Activated T-cell treated with anti-CD3 and anti-CD28 coated beads, Interleukin-2, amount 50 U/mL, for 24 hours (primary cell): ENCODE results near the gene S100A7.
"Not testable (repeated sequence)": the region's sequence is repeated elsewhere in the genome, so short reads cannot be mapped to it uniquely, and the experiment has no call there.

Experiments used
- DNase-seq: peaks from one replicate; pipeline ENCODE4 v3.0.0-alpha.2; 2020
- H3K27ac Mint-ChIP-seq: 2 replicates; pipeline ENCODE4 v1.8.0; 2020; ENCODE audit warnings: mild to moderate bottlenecking, mixed read lengths
- H3K27me3 Mint-ChIP-seq: 2 replicates; pipeline ENCODE4 v1.8.0; 2020; ENCODE audit warnings: mixed read lengths
- H3K36me3 Mint-ChIP-seq: 2 replicates; pipeline ENCODE4 v1.8.0; 2020; ENCODE audit warnings: low read depth, mixed read lengths
- H3K4me1 Mint-ChIP-seq: 2 replicates; pipeline ENCODE4 v1.8.0; 2020; ENCODE audit warnings: low read depth, mixed read lengths
- H3K4me3 Mint-ChIP-seq: 2 replicates; pipeline ENCODE4 v1.8.0; 2020; ENCODE audit warnings: mild to moderate bottlenecking, moderate library complexity, mixed read lengths
- H3K9me3 Mint-ChIP-seq: 2 replicates; pipeline ENCODE4 v1.8.0; 2020; ENCODE audit warnings: mixed read lengths

The S100A7 gene

DNA sequence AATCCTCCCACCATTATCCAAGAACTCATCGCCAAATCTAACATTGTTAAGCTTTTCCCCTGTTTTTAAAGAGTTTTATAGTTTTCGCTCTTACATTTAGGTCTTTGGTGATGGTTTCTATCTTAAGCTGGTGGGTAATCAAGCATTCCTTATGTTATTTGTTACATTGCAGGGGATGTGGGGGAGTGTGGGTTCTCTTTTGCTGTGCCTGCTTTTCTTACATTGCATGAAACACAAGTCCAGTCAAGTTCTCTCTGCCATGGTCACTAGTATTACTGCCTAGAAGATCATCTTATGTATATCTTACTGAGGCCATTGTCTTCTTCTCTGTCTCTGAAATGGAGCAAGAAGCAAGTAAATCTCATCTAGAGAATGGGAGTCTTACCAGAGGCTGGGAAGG lies 27.3 kb upstream of the S100A7 start:
- Mint-ChIP-seq H3K4me3 (no peak overlapping the region), H3K36me3 (no peaks in the 10 kb centered on the region), H3K9me3 (no peaks in the 10 kb centered on the region), H3K27me3 (peaks cover 16% of the 10 kb centered on the region), H3K27ac (no peak overlapping the region), H3K4me1 (no peaks in the 10 kb centered on the region)
- no peak for DNase-seq

DNA sequence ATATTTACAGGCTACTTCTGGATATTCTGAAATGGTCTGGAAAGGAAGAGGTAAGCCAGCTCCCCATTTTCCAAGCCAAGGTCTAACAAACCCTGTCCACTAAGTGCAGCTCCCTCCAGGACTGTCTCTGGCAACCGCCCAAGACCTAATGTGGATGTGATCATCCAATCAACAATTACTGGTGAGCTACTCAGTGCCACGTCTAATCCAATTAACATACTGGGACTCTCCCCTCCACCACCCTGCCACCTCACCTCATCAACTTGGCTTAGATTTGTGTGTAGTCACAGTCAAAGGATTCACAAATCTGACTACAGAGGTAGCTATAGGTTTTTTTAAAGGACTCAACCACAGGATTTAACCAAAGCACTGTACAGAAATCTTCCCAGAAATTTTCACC lies 25.4 kb upstream of the S100A7 start:
- Mint-ChIP-seq H3K36me3 (no peaks in the 10 kb centered on the region), H3K4me1 (no peaks in the 10 kb centered on the region), H3K9me3 (no peaks in the 10 kb centered on the region), H3K27ac (no peak overlapping the region), H3K4me3 (no peak overlapping the region), H3K27me3 (peaks cover 25% of the 10 kb centered on the region)
- DNase-seq, result no peak

- peaks cover 31% of the 10 kb centered on the region for H3K27me3 Mint-ChIP-seq
- no peak for DNase-seq
- no peak overlapping the region for H3K27ac Mint-ChIP-seq
- no peak overlapping the region for H3K4me3 Mint-ChIP-seq
- H3K4me1 Mint-ChIP-seq, result no peaks in the 10 kb centered on the region
- H3K9me3 Mint-ChIP-seq, result no peaks in the 10 kb centered on the region
- H3K36me3 Mint-ChIP-seq, result no peaks in the 10 kb centered on the region
These were observed 23.3 kb upstream of the S100A7 start for GRCh38 chr1:153483776-153484175.

- Mint-ChIP-seq H3K27me3 (peaks cover 29% of the 10 kb centered on the region), H3K27ac (no peak overlapping the region), H3K4me1 (no peaks in the 10 kb centered on the region), H3K4me3 (no peak overlapping the region), H3K36me3 (no peaks in the 10 kb centered on the region), H3K9me3 (no peaks in the 10 kb centered on the region)
- no peak for DNase-seq
These were observed 20.7 kb upstream of the S100A7 start for GRCh38 chr1:153481124-153481523.

GRCh38 chr1:153478692-153479618 lies 18.5 kb upstream of the S100A7 start:
- Mint-ChIP-seq H3K4me3 (no peak overlapping the region), H3K4me1 (no peaks in the 10 kb centered on the region), H3K9me3 (no peaks in the 10 kb centered on the region), H3K27ac (no peak overlapping the region), H3K36me3 (no peaks in the 10 kb centered on the region), H3K27me3 (peaks cover 20% of the 10 kb centered on the region)
- DNase-seq, result no peak

DNA sequence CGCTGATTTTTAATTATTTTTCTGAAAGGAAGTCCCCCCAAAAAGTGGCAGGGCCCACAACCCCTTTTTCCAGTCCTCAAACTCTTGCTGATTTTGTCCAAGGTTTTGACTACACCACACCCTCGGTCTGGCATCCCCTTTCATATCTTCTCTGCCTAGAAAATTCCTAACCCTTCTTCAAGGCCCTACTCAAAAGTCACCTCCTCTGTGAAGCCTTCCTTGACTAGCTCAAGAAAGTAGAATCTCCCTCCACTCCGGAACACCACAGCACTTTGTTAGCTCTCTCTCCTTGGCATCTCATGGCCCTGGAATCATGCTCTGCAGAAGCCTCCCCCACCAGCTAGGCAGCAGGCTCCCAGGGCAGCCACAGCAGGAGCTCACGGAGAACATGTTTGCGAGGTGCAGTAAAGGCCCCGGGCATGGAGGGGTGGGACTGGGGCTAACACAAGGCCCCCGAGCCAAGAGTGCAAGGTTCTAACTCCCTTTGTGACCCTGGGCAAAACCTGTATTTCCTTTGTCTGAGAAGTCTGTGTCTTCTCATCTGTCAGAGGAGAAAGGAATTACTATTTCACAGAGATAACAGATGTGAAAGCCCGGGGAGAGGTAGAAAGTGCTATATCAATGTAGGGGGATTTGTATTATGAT lies 17.7 kb upstream of the S100A7 start:
- Mint-ChIP-seq H3K36me3 (no peaks in the 10 kb centered on the region), H3K4me1 (no peaks in the 10 kb centered on the region), H3K27me3 (peaks cover 18% of the 10 kb centered on the region), H3K4me3 (no peak overlapping the region), H3K9me3 (no peaks in the 10 kb centered on the region), H3K27ac (no peak overlapping the region)
- DNase-seq, result no peak

- Mint-ChIP-seq H3K9me3 (peaks cover 14% of the 10 kb centered on the region), H3K36me3 (no peaks in the 10 kb centered on the region), H3K4me1 (no peaks in the 10 kb centered on the region), H3K27me3 (peaks cover 8% of the 10 kb centered on the region), H3K4me3 (no peak overlapping the region), H3K27ac (no peak overlapping the region)
- no peak for DNase-seq
These were observed 16.1 kb upstream of the S100A7 start for GRCh38 chr1:153476491-153477093.

GRCh38 chr1:153475282-153475681 lies 14.8 kb upstream of the S100A7 start:
- Mint-ChIP-seq H3K27me3 (peaks cover 7% of the 10 kb centered on the region), H3K36me3 (no peaks in the 10 kb centered on the region)

GRCh38 chr1:153474347-153474746 lies 13.9 kb upstream of the S100A7 start:
- no peak for DNase-seq
- Mint-ChIP-seq H3K9me3 (peaks cover 19% of the 10 kb centered on the region), H3K27me3 (peaks cover 13% of the 10 kb centered on the region), H3K4me3 (no peak overlapping the region), H3K36me3 (no peaks in the 10 kb centered on the region), H3K27ac (no peak overlapping the region), H3K4me1 (no peaks in the 10 kb centered on the region)

More at GRCh38 chr1:153475282-153475681, 14.8 kb upstream of the S100A7 start:
- Mint-ChIP-seq H3K27ac (no peak overlapping the region), H3K4me1 (no peaks in the 10 kb centered on the region), H3K9me3 (peaks cover 19% of the 10 kb centered on the region), H3K4me3 (no peak overlapping the region)
- DNase-seq, result no peak

GRCh38 chr1:153470707-153471106 lies 10.3 kb upstream of the S100A7 start:
- Mint-ChIP-seq H3K36me3 (no peaks in the 10 kb centered on the region), H3K4me1 (peaks cover 2% of the 10 kb centered on the region), H3K4me3 (no peak overlapping the region), H3K27me3 (peaks cover 27% of the 10 kb centered on the region), H3K9me3 (peaks cover 19% of the 10 kb centered on the region), H3K27ac (no peak overlapping the region)
- DNase-seq, result no peak

DNA sequence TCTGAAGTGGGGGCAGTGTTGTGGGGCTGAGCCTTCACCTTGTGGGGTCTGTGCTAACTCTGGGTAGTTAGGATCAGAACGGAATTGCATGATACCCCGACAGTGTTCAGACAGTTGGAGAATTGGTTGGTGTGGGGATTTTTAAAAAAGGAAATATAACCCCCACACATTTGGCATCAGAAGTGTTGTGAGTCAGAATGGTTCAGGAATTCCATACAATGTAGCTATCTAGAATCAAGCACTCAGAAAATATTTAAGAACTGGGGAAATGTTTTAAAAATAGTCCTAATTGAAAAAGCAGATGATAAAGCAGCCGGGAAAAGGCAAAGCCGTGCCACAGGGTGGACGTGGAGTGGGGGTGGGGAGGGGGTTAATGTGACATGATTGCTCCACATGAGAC lies 6.5 kb upstream of the S100A7 start:
- H3K4me3 Mint-ChIP-seq, result no peak overlapping the region
- H3K9me3 Mint-ChIP-seq, result peaks cover 9% of the 10 kb centered on the region
- H3K27me3 Mint-ChIP-seq, result peaks cover 47% of the 10 kb centered on the region
- H3K36me3 Mint-ChIP-seq, result no peaks in the 10 kb centered on the region
- no peak for DNase-seq
- H3K4me1 Mint-ChIP-seq, result peaks cover 4% of the 10 kb centered on the region
- no peak overlapping the region for H3K27ac Mint-ChIP-seq

DNA sequence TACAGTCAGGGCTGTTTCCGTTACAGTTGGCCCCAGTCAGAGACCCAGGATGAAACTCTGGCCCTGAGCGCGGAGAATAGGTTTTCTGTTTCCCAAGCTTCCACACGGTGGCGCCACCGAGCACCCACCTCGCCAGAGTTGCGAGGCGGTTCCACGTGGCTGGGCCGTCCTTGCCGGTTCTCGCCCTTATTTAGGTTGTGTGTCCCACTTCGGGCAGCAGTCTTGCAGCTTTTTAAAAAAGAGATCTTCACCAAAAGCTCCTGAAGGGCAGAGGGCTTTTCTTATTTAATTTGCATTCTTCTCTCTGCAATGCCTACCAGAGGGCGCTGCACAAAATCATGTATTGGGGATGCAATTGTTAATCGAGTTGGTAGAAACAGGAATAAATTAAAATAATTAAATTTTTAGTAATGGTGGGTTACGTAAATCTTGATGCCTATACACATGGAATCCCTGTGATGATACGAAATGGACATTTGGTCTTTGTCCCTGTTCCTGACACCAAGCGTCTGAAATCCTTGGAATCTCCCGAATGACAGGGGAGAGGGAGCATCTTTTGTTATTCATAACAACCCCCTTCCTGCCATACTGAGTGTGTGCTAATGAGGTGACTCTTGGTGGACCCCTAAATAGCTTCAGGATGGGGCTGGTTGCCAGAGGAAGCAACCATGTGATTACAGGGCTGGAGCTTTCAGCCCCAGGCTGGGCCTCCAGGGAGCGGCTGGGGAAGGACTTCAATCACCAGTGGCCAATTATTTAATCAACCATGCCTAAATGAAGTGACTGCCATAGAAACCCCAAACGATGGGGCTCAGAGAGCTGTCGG lies 5.6 kb upstream of the S100A7 start:
- peak; percentile 78 for DNase-seq
- Mint-ChIP-seq H3K27me3 (peaks cover 48% of the 10 kb centered on the region), H3K4me1 (peaks cover 4% of the 10 kb centered on the region), H3K9me3 (peaks cover 4% of the 10 kb centered on the region), H3K36me3 (no peaks in the 10 kb centered on the region), H3K4me3 (no peak overlapping the region), H3K27ac (no peak overlapping the region)

- H3K4me3 Mint-ChIP-seq, result not testable (repeated sequence)
These were observed 2.3 kb upstream of the S100A7 start for GRCh38 chr1:153462741-153463140.

DNA sequence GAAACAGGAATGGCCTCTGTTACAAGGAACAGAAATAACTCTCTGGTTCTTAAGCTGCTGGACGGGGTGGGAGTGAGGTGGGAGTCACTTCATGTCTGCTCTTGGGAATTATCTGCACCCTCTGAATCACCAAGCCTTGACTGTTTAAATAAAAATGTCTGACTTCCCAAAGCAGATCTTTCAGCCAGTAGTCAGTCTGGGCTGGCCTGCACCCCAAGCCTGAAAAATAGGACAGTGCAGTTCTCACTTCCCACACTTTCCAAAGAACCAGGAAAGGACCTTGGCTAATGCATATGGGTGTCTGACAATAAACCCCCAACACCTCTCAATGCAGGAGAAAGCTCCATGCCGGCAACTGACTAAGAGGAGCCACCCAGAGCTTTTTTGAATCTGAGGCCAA lies 796 bp downstream of the S100A7 start:
- no peaks in the 10 kb centered on the region for H3K4me1 Mint-ChIP-seq
- H3K27ac Mint-ChIP-seq, result no peak overlapping the region
- peaks cover 32% of the 10 kb centered on the region for H3K27me3 Mint-ChIP-seq

More at GRCh38 chr1:153462741-153463140, 2.3 kb upstream of the S100A7 start:
- not testable (repeated sequence) for H3K4me1 Mint-ChIP-seq, H3K36me3 Mint-ChIP-seq, H3K9me3 Mint-ChIP-seq, DNase-seq, H3K27ac Mint-ChIP-seq
- peaks cover 35% of the 10 kb centered on the region for H3K27me3 Mint-ChIP-seq

More for the DNA sequence above, 796 bp downstream of the S100A7 start:
- Mint-ChIP-seq H3K9me3 (no peaks in the 10 kb centered on the region), H3K4me3 (no peak overlapping the region), H3K36me3 (no peaks in the 10 kb centered on the region)
- DNase-seq, result no peak
